Thyroid gland (tissue), 4 donors: ENCODE measurements around the gene ENDOV.

Experiments used
- POLR2A ChIP-seq, 2 donors: fragments of 450-650 bp; IDR thresholded peaks; one replicate each; pipeline ENCODE4 v1.6.1; 2017; ENCODE audit warnings: antibody characterized with exemption in 2 of 2, mild to moderate bottlenecking in 2 of 2, moderate library complexity in 1 of 2
- TF ChIP-seq, protein P1 (sequence below), 6 experiments: fragments of 200-600 bp in 3 of 6; fragments of 450-650 bp in 3 of 6; sonication (generic) in 3 of 6; IDR thresholded peaks; one replicate each; pipeline ENCODE4 v1.5.1; 2016 to 2019; ENCODE audit warnings: antibody characterized with exemption in 6 of 6, mild to moderate bottlenecking in 2 of 6, inconsistent platforms in 1 of 6, moderate library complexity in 1 of 6

DNA sequence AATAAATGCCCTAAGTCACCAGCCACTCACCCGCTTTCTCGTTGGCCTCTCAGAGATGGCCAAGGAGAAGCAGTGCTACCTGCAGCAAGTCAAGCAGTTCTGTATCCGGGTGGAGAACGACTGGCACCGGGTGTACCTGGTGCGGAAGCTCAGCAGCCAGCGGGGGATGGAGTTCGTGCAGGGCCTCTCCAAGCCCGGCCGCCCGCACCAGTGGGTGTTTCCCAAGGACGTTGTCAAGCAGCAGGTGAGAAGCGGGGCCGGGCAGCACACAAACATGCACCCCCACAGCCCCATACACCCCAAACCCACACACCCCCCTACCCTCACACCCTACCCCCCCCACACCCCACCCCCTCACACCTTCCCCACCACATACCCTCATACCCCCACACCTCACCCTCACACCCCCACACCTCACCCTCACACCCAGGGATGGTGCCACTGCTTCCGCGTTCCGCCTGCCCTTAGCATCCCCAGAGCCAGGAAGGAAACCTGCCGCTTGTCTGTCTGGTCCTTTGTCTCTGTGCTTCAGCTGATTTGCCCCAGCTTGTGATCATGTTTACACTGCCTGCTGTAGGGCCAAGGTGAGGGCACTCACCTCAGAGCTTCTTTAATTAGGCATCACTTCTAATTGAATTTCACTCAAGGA, 41.9 kb upstream of the ENDOV start:
- TF ChIP-seq, protein P1, sequence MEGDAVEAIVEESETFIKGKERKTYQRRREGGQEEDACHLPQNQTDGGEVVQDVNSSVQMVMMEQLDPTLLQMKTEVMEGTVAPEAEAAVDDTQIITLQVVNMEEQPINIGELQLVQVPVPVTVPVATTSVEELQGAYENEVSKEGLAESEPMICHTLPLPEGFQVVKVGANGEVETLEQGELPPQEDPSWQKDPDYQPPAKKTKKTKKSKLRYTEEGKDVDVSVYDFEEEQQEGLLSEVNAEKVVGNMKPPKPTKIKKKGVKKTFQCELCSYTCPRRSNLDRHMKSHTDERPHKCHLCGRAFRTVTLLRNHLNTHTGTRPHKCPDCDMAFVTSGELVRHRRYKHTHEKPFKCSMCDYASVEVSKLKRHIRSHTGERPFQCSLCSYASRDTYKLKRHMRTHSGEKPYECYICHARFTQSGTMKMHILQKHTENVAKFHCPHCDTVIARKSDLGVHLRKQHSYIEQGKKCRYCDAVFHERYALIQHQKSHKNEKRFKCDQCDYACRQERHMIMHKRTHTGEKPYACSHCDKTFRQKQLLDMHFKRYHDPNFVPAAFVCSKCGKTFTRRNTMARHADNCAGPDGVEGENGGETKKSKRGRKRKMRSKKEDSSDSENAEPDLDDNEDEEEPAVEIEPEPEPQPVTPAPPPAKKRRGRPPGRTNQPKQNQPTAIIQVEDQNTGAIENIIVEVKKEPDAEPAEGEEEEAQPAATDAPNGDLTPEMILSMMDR (IDR thresholded peaks at IDR 0.05), result no peak
- TF ChIP-seq POLR2A (IDR thresholded peaks at IDR 0.05), result no peak
